GM12865 (cell line): ENCODE data around the gene RAB8B.
A peak's percentile ranks its signal among the peaks of the same experiment; 100 is the strongest.

Experiments used
- DNase-seq: peaks from one replicate; pipeline ENCODE4 v3.0.0; 2010; ENCODE audit warnings: low read depth
- H3K4me3 ChIP-seq: 2 replicates; pipeline ENCODE4 v1.5.1; 2011; ENCODE audit warnings: mild to moderate bottlenecking, low read depth, low read length, control low read depth
- TF ChIP-seq, protein P1 (sequence below): IDR thresholded peaks from 2 replicates; pipeline ENCODE4 v1.5.1; 2011; ENCODE audit warnings: low read length, control low read depth, low read depth, inconsistent platforms; ENCODE audit not compliant: insufficient read depth; ENCODE audit errors: missing control alignments

The RAB8B gene

GRCh38 chr15:63212050-63213004 is 22.9 kb downstream of the RAB8B start:
- TF ChIP-seq, protein P1, sequence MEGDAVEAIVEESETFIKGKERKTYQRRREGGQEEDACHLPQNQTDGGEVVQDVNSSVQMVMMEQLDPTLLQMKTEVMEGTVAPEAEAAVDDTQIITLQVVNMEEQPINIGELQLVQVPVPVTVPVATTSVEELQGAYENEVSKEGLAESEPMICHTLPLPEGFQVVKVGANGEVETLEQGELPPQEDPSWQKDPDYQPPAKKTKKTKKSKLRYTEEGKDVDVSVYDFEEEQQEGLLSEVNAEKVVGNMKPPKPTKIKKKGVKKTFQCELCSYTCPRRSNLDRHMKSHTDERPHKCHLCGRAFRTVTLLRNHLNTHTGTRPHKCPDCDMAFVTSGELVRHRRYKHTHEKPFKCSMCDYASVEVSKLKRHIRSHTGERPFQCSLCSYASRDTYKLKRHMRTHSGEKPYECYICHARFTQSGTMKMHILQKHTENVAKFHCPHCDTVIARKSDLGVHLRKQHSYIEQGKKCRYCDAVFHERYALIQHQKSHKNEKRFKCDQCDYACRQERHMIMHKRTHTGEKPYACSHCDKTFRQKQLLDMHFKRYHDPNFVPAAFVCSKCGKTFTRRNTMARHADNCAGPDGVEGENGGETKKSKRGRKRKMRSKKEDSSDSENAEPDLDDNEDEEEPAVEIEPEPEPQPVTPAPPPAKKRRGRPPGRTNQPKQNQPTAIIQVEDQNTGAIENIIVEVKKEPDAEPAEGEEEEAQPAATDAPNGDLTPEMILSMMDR = no peak
- peak overlapping the region; percentile 23 for H3K4me3 ChIP-seq
- peak; percentile 80 for DNase-seq

GRCh38 chr15:63218100-63218808 is 28.8 kb downstream of the RAB8B start:
- TF ChIP-seq, protein P1 = no peak
- DNase-seq = no peak
- no peak overlapping the region for H3K4me3 ChIP-seq

GRCh38 chr15:63219196-63219710 is 29.8 kb downstream of the RAB8B start:
- DNase-seq = no peak

GRCh38 chr15:63221346-63221745 is 31.9 kb downstream of the RAB8B start:
- H3K4me3 ChIP-seq = no peak overlapping the region
- TF ChIP-seq, protein P1 = no peak

More at GRCh38 chr15:63219196-63219710, 29.8 kb downstream of the RAB8B start:
- no peak overlapping the region for H3K4me3 ChIP-seq
- TF ChIP-seq, protein P1 = no peak

DNA sequence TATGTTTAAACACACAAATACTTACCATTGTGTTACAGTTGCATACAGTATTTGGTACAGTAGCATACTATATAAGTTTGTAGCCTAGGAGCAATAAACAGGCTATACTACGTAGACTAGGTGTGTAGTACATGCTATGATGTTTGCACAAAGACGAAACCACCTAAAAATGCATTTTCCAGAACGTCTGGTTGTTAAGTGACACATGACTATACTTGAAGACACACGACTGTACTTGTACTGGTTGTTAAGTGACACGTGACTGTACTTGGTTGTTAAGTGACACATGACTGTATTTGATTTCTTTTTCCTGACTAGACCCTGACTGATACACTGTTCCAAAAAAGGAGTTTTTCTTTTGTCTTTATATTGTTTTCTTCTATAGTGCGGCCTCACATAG is 34.1 kb downstream of the RAB8B start:
- DNase-seq = no peak
- TF ChIP-seq, protein P1 = no peak
- no peak overlapping the region for H3K4me3 ChIP-seq

More at GRCh38 chr15:63221346-63221745, 31.9 kb downstream of the RAB8B start:
- no peak for DNase-seq

DNA sequence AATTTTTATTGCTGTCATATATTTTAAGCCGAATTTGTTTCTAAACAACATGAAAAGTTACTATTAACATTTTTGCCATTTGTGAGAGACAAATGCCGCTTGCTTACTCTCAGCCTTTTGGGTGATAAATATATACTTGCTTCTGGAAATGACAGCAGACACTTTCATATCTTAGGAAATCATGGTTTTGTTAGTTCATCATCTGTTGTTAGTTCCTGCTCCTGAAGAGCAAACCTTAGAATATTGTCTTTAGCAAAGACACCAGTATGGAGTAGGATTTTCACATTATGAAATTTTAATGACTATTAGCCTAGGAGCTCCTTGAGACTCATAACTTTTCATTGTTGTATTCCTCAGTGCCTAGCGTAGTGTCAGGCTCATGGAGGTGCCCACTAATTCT is 36.0 kb downstream of the RAB8B start:
- DNase-seq = no peak
- TF ChIP-seq, protein P1 = no peak
- no peak overlapping the region for H3K4me3 ChIP-seq
